Astrocyte (in vitro differentiated cells and primary cell): ENCODE measurements around the gene SMAD7.

Experiments
- EZH2 ChIP-seq: IDR thresholded peaks from 2 replicates; pipeline ENCODE4 v1.6.1; 2012; ENCODE audit warnings: mild to moderate bottlenecking, low read length, inconsistent platforms; ENCODE audit not compliant: insufficient read depth
- TF ChIP-seq, protein P1 (sequence below): IDR thresholded peaks from 2 replicates; pipeline ENCODE4 v1.5.1; 2011; ENCODE audit warnings: low read depth, mild to moderate bottlenecking, inconsistent platforms, low read length, moderate library complexity; ENCODE audit not compliant: insufficient read depth

DNA sequence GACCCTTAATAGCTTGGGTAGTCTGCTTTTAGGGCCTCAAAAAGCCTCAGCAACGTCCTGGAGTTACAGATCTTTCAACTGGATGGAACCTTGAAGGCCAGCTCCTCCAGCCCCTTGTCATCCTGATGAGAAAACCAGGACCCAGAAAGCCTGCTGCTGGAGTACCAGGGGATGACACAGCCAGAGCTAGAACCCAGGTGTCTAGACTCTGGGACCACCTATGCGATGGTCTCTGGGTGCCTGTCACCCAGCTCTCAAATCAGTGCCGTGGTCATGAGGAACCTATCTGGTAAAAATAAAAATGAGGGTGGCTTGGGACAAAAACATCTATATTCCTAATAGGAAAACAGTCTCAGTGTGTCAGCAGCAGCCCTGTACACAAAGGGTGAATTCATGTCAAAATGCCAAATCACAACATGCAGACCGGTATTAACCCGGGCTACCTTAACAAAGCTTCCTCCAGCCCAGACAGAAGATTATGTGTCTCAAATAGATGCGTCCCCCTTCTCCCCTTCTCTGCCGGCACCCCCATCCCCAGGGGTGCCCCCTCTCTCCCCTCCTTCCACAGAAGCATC lies 28.5 kb downstream of the SMAD7 start:
- TF ChIP-seq, protein P1, sequence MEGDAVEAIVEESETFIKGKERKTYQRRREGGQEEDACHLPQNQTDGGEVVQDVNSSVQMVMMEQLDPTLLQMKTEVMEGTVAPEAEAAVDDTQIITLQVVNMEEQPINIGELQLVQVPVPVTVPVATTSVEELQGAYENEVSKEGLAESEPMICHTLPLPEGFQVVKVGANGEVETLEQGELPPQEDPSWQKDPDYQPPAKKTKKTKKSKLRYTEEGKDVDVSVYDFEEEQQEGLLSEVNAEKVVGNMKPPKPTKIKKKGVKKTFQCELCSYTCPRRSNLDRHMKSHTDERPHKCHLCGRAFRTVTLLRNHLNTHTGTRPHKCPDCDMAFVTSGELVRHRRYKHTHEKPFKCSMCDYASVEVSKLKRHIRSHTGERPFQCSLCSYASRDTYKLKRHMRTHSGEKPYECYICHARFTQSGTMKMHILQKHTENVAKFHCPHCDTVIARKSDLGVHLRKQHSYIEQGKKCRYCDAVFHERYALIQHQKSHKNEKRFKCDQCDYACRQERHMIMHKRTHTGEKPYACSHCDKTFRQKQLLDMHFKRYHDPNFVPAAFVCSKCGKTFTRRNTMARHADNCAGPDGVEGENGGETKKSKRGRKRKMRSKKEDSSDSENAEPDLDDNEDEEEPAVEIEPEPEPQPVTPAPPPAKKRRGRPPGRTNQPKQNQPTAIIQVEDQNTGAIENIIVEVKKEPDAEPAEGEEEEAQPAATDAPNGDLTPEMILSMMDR, result no peak
- TF ChIP-seq EZH2, result no peak
